ENCODE results near the gene RFC5.

DNA sequence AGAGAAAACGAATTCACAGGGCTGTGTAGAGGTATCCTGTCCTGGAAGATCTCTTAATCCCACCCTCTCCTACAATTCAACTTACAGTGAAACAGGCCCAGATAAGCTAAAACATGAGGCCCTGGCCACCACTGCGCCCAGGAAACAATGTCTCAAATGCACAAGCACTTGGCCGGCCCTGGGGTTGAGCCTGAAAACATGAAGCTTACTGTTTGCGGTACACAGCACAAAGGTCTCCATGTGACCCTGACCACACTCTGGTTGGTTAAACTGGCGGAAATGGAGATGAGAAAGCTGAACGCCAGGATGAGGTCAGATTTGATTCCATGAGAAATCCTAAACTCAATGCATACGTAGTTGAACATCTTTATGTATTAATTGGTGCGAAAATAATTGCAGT, 28.1 kb downstream of the RFC5 start:
- TF ChIP-seq, protein P1, sequence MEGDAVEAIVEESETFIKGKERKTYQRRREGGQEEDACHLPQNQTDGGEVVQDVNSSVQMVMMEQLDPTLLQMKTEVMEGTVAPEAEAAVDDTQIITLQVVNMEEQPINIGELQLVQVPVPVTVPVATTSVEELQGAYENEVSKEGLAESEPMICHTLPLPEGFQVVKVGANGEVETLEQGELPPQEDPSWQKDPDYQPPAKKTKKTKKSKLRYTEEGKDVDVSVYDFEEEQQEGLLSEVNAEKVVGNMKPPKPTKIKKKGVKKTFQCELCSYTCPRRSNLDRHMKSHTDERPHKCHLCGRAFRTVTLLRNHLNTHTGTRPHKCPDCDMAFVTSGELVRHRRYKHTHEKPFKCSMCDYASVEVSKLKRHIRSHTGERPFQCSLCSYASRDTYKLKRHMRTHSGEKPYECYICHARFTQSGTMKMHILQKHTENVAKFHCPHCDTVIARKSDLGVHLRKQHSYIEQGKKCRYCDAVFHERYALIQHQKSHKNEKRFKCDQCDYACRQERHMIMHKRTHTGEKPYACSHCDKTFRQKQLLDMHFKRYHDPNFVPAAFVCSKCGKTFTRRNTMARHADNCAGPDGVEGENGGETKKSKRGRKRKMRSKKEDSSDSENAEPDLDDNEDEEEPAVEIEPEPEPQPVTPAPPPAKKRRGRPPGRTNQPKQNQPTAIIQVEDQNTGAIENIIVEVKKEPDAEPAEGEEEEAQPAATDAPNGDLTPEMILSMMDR (IDR thresholded peaks at IDR 0.05; ENCODE audit: insufficient read depth, low read depth, low read length): no peak
- no peak for TF ChIP-seq EZH2 (IDR thresholded peaks at IDR 0.05; ENCODE audit: insufficient read depth, low read length)
